Superior temporal gyrus (tissue), 1 donor: ENCODE data around the gene RPS27.

ENCODE experiments used
- DNase-seq: peaks from one replicate; pipeline ENCODE4 v3.0.0-alpha.2; 2016; ENCODE audit errors: extremely low spot score

RPS27 gene

GRCh38 chr1:153990468-153991150 is at the start of gene RPS27:
RPS27 (plus strand) TSS chr1:153990762; CDS start chr1:153990797, 35 bp downstream.
- DNase-seq: peak; percentile 100

GRCh38 chr1:153941826-153942725 is 48.5 kb upstream of the RPS27 start:
- DNase-seq: no peak

DNA sequence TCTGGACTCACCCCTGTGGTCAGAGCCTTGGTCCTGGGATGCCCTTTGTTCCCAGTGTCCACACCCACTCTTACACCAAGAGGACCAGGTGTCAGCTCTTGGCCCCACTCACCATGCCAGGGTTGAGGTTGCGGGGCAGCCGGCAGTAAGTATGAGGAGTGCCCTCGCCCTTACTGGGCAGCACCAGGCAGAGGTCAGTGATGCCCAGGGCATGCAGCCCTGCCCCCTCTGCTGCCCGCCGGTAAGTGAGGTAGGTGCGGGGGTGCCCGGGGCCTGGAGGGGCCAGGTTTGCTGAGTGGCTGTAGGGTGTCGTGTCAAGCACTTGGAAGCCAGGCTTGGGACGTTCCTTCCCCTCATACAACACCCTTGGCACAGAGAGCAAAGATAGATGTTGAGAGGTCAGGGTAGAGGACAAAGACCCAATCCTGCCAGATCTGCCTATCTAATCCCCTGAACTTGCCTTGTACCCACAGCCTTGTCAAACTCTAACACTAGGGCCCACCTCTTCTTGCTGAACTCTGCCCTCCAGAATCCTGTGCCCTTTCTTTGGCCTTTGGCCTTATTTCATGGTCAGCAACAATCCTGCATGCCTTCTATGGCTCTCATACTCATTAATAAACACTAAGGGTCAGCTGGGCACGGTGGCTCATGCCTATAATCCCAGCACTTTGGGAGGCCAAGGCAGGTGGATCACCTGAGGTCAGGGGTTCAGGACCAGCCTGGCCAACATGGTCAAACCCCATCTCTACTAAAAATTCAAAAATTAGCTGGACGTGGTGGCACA is 47.6 kb upstream of the RPS27 start:
- DNase-seq: no peak

GRCh38 chr1:153944005-153944826 is 46.3 kb upstream of the RPS27 start:
- DNase-seq: no peak

DNA sequence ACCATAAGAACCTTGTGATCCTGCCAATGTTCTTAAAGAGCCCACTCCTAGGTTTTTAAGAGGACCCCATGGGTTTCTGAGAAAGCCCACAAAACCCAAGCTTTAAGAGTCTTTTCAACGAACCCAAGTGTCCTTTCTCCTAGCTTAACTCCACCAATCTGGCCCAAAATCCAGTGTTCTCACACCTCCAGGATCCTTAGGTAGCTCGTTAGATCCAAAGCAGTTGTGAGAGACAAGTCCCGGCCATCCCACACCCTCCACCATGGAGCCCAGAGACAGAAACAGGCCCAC is 45.8 kb upstream of the RPS27 start:
- no peak for DNase-seq

DNA sequence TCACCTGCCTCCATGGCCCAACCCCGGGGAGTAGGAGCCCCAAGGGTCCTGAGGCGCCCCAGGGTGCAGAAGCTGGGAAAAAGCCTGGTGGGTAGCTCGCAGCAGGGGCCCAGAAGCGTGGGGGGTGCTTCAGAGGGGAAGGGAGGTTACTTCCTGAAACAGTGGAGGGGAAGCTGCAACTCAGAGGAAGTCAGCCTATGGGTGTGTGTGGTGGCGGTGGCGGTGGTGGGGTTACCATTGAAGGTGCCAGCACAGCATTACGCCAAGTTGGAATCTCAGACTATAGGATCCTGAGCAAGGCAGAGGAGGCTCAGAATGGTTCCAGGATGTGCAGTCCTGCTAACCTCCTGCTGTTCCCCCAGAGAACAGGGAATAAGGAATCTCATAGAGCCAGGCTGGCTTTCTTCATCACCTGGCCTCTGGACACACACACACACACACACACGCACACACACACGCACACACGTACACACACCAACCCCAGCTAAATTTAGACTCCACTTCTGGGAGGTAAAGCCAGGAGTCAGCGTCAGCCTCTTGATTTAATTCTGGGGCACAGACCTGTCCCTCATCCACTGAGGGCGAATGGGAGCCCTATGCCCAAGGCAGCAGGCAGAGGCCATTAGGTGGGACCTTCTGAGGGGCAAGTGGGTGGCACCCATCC is 45.3 kb upstream of the RPS27 start:
- no peak for DNase-seq

- peak; percentile 69 for DNase-seq
Observed at GRCh38 chr1:153945795-153946621, 44.6 kb upstream of the RPS27 start.

- peak; percentile 78 for DNase-seq
Observed at GRCh38 chr1:153946622-153947241, 43.8 kb upstream of the RPS27 start, which contains the start of gene DENND4B. DENND4B (minus strand) TSS chr1:153946718; CDS start chr1:153944374, 2,344 bp downstream.

- DNase-seq: no peak
Observed at GRCh38 chr1:153951183-153951582, 39.4 kb upstream of the RPS27 start.

GRCh38 chr1:153951801-153952200 is 38.8 kb upstream of the RPS27 start:
- DNase-seq: no peak

DNA sequence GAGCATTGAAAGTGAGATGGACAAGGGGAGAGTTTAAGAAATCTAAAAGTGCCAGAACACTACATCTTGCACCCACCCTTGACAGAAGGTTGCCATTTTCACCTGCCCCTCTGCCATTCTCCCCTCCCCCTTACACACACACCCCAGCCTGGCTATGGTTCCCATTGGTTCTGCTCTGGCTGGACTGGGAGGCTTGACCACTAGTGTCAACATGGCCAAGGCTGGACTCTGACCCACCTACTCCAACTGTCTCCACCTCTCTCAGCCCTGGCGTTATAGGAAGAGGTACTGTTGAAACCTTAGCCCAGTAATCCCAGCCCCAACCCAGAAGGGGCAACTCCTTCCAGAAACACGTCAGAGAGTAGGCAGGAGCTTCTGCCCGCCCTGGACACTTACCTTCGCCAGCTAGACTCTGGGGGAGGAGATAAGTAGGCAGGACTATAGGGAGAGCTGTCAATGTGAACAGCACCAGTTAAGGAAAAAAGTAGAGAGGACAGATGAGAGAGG is 36.6 kb upstream of the RPS27 start:
- DNase-seq: no peak

DNA sequence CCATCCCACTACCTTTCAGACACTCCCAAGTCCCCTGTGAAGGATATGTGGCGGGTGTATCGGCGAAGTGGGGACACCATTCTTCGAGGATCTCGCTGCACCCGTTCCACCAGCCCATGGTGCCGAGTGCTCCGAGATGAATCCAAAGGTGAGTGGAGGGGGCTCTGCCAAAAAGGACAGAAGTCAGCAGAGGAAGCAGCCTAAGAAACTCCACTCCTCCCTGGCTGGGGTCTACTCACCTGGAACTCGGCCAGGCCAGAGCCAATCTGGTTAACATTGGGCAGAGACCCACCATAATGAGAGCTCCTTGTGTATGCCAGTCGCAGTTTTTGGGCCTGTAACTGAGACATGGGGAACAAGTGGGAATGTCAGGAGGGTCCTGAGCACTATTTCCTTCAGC is 35.7 kb upstream of the RPS27 start:
- DNase-seq: no peak

DNA sequence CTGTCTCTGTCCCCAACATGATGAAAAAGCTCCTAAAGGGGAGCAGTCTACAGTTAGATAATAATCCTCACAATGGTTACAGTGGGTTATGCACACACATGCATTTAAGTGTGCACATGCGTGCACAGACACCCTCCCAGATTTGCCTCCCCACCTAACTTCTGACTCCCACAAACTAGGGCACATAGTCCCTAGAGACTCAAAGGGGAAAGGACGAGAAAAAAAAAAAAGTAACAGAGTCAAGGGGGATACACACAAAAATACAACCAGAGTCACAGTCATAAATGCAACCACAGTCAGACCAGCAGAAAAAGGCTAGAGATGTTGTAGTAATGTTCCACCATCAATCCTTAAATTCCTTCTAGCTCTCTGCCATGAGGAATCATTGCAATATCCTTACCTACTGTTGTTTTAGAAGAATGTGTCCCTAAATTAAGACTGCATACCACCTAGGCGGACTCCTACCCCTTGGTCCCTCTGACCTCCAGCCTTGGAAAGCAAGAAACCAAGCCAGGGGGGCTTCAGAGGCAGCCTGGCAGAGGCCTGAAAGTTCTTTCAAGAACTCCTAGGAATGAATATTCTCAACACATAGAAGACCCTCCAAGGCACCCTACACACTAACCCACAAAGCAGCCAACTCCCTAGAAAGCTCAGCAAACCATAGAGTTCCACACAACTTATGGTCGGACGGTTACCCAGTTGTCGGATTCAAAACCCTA is 33.4 kb upstream of the RPS27 start:
- DNase-seq: no peak

GRCh38 chr1:153957744-153958110 is 32.8 kb upstream of the RPS27 start:
- DNase-seq: no peak

- DNase-seq: peak; percentile 99
Observed at GRCh38 chr1:153958111-153958960, 32.2 kb upstream of the RPS27 start, which contains the start of gene CRTC2. CRTC2 (minus strand) TSS chr1:153958612; CDS start chr1:153958497, 115 bp downstream.

DNA sequence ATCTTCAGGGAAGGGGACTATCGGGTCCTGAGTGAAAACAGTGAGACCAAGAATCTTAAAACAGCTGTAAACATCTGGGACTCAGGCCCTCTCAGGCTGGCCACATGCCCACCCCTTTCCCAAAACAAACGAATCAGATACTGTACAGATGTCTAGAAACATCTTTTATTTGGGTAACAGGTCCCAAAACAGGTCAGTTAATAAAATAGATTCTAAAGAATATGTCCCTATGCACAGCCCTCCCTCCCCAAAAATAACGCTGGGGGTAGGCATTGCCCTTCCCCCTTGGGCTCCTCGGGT is 31.7 kb upstream of the RPS27 start:
- no peak for DNase-seq

DNA sequence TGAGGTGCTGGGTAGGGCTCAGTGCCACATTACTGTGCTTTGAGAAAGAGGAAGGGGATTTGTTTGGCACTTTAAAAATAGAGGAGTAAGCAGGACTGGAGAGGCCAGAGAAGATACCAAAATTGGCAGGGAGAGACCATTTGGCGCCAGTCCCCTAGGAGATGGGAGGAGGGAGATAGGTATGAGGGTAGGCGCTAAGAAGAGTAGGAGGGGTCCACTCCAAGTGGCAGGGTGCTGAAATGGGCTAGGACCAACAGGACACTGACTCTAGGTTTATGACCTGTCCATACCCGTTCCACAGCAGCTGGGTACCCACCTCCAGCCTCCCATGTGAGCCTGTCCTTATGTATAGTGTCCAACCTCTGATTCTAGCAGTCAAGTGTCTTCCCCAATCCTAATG is 31.1 kb upstream of the RPS27 start:
- DNase-seq: no peak

DNA sequence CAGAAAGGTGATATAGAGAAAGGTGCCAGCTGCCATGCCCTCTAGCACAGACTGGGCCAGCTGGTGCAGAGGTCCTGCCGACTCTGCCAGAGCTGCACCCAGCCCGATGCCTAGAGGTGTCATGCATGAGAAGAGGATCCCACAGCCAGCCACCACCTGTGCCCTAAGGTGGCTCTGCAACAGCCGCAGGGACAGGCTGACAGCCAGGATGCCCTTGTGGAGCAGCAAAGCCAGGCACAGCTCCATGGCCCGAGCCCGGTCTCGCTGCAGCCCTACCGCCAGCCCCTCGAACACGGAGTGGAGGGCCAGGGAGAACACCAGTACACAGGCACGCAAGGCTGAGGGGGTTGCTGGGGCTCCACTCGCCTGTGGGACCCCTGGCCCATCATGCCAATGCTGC is 30.4 kb upstream of the RPS27 start:
- no peak for DNase-seq
